GM11168 (cell line): ENCODE results near the gene SPTSSB.

Experiments used
- in situ Hi-C: fragments of 300-500 bp; cut with MboI; formaldehyde crosslinking; loops from one replicate; pipeline ENCODE4 v1.12.0; 2022; ENCODE audit warnings: low sequenced_read_pairs; ENCODE audit not compliant: unreplicated experiment

SPTSSB gene

DNA sequence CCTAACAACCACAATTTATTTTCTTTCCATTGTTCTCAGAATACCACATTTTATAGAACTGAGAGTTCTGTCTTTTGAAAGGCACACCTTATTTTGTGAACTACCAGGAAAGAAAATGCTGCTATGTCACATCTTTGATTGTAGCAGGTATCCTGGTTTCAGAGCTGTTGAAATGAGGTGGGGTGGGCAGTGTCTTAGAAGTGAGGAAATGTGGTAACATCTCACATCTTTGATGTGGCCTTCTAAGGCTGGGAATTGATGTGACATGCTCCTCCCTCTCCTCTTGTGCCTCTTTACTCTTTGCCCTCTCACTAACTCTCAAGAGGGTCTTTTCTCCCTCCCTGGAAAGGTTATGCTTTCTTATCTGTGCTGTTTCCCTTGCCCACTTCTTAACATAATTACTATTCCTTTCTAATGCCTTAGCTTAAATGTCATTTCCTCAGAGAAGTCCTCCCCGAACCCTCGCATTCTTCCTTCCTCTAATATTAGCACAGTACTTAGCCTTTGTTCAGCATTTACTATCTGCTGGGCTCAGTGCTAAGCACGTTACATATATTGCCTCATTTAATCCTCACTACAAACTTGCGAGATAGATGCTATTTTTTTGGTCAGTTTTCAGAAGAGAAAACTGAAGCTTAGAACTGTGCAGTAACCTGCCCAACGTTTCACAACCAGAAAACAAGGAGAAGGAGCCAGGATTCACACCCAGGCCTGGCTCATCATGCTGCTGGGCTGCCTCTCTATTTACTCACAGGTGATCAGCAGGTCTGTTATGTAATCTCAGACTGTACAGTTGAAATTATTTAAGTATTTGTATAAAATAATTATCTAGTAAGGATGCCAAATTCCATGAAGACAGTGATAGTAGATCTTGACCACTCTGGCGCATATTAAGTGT, 24.0 kb upstream of the SPTSSB start:
- in situ Hi-C loops: no loop called here

DNA sequence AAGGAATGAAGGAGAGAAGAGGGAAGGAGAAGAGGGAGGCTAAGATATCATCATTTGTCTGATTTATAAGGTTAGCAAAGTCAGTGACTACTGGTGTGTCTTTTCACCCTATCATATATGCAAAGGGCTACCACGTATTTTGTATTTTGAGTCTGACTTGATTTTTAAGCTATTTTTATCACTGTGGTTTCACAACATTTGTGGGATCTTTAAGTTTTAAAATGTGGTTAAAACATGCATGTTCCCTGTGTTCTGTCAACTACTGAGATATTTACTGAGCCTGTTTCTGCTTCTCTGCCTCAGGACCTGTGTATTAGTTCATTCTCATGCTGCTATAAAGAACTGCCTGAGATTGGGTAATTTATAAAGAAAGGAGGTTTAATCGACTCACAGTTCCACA, 22.5 kb upstream of the SPTSSB start:
- in situ Hi-C loops: no loop called here

DNA sequence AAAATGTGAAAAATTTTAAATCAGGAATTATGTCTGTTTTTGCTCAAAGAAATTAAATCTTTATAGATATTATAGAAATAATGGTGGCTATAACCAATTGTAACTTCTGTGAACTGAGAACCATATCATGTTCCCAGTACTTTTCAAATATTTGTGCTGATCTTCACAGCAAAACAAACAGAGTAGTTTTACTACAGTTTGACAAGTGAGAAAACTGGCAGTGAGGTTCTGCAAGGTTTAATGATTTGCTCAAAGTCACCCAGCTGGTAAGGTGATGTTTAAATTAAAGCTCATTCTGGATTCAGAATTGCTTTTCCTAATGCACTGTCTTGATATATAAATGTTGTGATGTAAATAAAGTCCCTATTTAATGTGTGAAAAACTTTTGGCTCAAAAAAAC, 22.0 kb upstream of the SPTSSB start:
- in situ Hi-C loops: no loop called here

DNA sequence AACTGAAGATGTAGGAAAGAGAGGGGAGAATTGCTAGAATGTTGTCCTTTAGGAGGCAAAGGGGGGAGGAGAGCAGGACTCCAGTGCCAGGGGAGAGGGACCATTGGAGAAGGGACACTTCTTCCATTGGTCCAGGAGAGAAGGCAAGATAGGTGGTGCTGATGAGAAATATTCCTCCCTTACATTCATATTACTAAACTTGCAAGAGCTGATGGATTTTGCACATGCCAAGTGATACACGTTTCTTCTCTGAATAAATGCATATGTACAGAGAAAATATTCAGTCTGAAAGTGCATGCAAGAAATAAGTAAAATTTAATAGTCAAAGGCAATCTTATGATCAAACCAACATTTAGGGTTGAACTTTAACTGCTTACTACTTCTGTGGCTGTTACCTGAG, 21.5 kb upstream of the SPTSSB start:
- in situ Hi-C loops: no loop called here

DNA sequence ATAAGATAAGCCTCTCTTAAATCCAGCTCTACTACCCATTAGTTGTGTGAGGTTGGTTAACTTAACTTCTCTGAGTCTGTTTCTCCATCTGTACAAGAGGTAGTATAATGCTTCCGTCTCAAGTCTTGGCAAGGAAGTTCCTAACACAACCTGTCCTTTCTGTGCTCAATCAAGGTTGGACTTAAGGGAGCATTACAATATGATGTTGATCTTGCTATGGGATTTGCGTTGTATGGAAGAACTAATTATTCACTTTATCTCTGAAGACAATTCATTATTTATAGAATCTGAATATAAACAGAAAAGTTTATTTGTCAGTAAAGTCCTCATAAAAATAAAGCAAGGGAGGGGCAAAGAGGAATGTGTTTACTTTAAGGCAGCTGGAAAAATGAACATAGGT, 18.9 kb upstream of the SPTSSB start:
- in situ Hi-C loops: no loop called here

DNA sequence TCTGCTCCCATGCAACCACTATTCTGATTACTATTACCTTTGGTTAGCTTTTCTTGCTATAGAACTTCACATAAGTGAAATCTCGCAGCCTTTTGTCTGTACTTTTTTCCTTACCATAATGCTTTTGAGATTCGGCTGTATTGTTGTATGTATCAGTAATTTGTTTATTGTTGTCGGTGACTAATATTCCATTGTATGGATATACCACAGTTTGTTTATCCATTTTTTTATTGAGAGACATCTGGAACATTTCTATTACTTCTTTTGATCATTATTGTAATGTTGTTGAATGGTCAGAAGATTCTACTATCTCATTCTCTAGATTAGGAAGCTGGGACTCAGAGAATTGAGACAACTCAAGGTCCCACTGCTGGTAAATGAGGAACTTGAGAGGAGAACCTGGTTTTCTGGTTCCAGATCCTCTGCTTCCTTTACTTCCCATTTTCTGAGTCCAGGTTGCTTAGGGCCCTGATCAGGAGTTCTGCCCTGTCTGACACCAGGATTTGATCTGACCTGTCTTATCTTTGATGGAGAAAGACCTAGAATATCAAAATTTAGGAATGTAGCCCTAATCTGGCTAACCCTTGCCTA, 18.2 kb upstream of the SPTSSB start:
- in situ Hi-C loops: no loop called here

DNA sequence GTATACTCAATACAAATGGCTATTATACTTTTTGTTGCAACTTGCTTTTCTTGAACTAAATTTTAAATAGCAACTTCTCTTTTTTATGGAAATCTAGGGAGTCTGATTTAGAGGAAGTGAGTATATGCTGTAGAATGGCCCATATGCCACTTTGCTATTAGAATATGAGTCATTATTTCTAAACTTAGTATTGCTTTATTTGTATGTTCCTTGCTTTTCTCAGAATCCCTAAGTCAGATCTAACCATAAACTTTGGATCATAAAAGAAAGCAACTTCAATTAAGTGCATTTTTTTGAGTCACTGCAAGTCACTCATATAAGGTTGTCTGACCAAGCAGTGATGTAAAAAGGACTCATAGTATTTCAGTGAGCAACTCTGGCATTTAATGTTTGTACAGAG, 17.5 kb upstream of the SPTSSB start:
- in situ Hi-C loops: no loop called here

DNA sequence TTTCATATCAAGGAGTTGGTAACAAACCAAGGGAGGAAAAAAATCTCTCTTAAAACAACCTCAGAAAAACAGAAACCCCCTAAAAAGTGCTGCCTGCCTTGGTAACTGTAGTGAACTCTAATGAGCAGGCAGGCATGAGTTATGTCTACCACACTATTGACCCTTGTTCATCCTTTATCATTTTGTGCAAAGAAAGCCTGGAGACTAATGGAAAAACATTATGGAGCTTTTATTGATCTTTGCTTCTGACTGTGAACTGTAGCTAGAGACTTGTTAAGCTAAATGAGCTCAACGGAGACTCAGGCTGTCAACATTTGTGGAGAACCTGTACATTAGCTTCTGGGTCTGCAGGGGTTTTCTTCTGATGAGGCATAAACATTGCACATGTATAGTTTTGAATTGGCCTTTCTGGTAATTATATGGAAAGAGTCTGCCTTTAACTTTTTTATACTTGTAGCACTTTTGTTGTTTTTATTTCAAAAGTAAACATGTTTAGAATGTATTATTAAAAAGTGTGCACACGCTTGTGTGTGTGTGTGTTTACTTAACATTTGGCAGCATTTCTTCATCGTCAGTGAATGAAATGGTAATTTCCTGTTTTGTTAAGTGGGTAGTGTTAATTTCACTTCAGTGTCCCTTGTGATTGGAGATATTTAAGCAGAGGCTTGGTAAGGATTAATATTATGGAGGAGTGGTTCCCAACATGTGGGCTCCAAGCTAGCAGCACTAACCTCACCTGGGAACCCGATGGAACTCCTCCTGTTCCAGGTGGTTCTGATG, 15.9 kb upstream of the SPTSSB start:
- in situ Hi-C loops: no loop called here

DNA sequence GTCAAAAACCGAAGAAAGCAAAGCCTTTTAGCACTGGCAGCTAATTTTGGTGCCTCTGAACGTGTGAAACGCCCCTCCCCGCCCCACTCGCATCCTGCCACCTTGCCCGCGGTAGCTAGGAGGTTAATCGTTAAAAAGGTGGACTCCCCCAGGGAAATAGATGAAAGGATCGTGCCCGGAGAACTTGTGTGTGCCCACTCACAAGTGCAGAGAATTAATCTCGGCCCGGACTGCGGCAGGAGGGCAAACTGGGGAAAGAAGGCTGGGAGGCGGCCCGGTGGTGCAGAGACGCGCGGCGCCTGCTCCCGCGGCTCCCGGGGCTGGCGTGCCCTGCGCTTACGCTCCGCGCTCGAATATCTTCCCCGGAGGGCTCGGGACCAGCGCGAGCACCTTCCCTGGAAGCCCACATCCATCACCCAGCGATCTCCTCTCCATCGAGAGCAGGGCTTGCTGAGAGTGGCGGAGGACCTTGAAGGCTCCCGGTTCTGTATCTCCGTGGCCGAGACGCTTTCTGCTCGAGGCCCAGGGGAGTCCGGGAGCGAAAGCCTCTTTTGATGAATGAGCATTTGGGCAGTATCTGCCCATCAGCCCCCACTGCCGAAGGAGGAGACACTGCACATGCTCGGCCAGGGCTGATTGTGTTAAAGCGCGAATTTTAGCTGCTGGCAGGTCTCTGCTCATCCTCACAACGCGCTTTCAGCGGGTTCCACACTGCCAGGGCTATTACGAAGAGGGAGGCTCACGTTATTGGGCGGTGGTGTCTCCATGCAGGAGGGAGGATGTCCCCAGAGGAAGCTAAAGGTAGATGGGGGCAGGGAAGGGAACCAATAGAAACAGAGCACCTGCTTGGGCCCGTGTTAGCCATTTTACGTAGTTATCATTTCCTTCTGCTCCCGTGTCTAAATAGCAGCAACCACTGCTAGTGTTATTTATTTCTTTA, 1.3 kb upstream of the SPTSSB start:
- in situ Hi-C loops: no loop called here

DNA sequence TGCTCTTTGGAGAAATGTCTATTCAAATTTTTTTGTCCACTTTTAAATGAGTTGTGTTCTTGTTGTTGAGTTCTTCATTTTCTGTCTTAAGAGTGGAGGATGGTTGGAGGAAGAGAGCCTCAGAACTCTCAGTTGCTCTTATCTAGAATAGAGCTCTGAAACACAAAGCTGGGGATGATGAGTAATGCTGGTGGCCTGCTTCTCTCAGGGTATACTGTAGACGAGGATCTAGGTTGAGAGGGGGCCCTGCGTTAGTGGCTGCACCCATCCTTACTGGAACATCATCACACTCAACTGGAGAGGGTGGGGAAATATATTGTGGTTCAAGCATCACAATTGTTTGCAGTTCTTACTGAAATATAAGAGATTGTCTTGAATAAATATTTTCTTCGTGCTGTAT, 1.8 kb downstream of the SPTSSB start:
- in situ Hi-C loops: no loop called here

DNA sequence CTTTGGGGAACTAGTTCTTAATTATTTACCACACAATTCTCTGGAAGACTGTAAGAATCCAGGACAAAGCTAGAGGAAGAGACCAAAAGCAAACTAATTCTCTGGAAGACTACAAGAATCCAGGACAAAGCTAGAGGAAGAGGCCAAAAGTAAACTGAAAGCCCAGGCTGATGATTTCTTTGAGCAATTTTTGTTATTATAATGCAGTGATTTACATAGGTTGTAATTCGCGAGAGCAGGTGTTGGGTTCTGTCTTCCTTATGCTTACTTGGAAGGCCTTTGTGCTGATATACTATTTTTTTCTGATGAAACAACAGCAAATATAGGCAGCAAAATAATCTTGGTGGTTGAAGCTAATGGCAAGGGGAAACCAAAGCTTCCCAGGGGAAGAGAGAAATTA, 5.2 kb downstream of the SPTSSB start:
- in situ Hi-C loops: no loop called here

DNA sequence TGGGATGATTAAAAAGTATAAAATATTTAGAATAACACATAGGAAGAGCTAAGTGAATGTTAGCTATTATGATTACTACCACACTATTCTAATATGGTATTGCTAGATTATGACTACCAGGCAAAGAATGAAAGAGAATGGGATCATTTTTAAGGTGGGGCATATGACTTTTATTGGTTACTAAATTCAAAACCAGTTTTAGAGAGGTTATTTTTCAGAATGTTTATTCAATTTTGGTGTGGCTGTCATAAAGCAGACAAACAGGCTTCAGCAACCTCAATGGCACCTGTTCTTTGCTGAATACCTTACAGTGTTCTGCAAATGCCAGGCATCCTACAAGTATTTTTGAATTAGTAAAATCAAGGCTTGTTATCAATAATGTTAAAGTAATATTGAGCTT, 12.8 kb downstream of the SPTSSB start:
- in situ Hi-C loops: no loop called here

DNA sequence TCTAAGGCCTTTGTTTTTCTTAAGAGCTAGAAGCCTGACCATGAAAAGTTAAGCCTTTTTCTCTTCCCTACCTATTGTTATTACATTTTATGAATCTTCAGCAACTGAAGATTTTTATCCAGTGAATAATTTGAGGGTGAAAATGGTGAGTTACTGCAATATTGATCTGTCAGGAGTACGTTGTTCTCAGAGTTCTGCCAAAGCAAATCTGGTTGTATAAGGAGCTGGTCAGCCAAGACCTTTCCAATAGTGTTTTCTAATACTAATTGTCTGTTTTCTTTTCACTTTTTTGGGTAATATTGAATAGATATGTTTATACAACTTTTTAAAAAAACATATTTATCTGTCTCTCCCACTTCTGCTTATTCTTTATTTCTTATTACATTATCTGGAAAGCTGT, 15.0 kb downstream of the SPTSSB start:
- in situ Hi-C loops: no loop called here

DNA sequence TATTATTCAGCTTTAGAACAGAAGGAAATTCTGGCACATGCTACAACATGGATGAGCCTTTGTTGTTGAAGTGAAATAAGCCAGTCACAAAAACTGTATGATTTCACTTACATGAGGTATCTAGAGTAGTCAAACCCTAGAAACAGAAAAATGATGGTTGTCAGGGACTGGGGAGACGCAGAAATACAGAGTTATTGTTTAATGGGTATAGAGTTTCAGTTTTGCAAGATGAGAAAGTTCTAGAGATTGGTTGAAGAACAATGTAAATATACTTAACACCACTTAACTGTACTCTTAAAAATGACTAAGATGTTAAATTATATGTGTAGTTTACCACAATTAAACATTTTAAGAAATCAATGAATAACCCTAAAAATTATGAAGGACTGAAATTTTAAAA, 15.8 kb downstream of the SPTSSB start:
- in situ Hi-C loops: no loop called here

DNA sequence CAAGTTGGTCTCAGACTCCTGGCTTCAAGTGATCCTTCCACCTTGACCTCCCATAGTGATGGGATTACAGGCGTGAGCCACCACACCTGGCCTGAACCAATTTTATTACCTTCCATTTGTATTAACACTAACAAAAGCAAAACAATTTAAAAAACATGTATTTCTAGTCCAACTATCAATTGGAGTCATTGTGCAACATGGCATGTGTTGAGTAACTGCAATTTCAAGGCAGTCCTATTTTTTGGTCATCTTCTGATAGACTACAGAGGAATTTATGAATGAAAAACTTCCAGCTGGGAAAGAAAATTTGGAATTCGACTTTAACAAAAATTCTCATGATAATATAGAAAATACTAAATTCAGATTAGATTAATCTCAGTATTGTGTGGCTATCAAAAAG, 16.8 kb downstream of the SPTSSB start:
- in situ Hi-C loops: no loop called here

DNA sequence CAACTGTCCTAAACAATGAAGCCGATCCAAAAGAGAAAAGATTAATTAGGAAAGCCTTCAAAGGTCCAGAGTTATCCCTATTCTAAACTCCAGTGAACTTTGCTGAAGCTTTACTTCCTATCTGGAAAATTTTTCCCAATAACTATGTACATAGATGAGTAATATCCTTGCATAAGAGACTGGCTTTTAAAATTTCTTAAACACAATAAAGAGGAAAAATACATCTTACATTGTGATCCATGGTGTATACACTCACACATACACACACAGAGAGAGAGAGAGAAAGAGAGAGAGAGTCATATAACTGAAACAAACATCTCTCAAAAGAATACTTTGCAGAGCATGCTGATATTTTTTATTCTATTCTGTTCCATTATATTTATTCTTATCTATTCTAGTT, 20.0 kb downstream of the SPTSSB start:
- in situ Hi-C loops: no loop called here

DNA sequence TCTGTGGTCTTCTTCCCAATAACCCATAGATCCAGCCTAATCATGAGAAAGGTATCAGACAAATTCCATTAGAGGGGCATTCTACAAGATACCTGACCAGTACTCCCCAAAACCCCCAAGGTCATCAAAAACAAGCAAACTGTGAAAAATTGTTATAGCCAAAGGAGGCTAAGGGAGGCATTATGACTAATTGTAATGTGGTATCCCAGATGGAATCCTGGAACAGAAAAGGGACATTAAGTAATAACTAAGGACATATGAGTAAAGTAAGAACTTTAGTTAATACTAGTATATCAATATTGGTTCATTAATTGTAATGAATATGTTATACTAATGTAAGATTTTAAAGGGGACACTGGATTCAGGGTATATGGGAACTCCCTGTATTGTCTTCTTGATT, 20.4 kb downstream of the SPTSSB start:
- in situ Hi-C loops: no loop called here

DNA sequence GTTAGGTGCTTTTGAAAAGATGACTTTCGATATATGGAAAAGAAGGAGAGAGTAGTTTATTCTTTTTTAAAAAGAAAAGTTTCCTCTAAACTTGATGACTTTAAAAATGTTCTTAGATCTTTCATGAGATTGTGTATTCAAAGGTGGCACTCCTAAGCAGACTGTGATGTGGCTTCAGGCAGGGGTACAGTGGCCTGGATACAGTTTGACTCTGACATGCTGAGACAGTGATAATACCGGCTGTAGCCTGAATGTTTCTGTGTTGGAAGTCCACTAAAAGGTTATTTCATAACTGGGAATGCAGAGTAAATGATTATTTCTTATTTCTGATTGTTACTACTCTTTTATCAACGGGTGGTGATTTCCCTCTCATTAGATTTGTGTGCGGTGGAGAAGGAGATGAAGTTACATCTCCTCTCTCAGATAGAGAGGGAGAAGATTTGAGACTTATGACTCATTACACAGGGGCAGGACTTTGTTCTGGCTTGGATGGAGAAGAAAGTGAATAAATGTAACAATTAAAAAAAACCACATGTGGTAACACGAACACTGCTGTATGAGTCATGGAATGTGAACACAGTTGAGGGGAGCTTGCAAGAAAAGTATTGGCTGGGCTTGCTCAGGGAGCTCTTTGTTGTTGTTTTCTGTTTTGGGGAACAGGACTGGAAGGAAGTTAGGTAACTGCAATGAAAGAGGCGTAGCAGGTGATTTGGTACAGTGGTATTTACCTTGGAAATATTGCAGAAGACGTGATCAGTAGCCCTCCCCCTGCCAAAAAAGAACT, 21.6 kb downstream of the SPTSSB start:
- in situ Hi-C loops: no loop called here

DNA sequence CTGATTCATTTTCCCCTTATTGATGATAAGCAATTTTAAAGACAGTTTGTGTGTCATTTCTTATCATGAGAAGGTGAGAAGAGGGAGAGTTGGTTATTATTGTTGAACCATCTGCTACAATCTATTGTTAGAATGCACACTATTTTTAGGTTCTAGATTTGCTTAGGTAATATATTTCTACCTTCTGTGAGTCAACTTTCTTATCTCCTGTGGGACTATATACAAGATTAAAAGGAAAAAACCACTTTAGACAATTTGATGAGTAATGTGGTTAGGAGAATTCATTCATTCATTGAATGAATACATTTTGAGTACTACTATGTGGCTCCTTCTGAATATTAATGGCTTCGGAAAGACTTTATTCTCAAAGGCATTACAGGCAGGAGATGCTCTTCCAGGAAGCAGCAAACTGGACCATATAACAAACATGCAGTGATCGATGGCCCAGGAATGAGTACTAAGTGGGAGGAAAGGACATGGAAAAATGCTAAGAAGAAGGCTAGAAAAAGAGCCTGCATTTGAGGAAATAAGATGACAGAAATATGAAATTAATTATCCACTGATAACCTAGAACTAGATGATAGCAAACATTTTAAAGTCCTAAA, 22.4 kb downstream of the SPTSSB start:
- in situ Hi-C loops: no loop called here
